SJSA1 (cell line): ENCODE results near the gene HDAC11. TPM values are rescaled to one million over a fixed set of nuclear protein-coding genes. Genes with fewer than 3 reads are reported as not detected.
A peak's percentile ranks its signal among the peaks of the same experiment; 100 is the strongest.

Experiments used
- DNase-seq, 2 experiments: peaks; one replicate each; pipeline ENCODE4 v3.0.0-alpha.2; 2015 to 2020; ENCODE audit warnings: low spot score in 2 of 2, low read depth in 1 of 2
- H3K27ac ChIP-seq: fragments of 250-450 bp; sonication (Bioruptor Pico); 2 replicates; pipeline ENCODE4 v1.5.1; 2020; ENCODE audit warnings: mild to moderate bottlenecking, moderate library complexity
- H3K27me3 ChIP-seq: fragments of 250-450 bp; sonication (Bioruptor Pico); replicated peaks from 2 replicates; pipeline ENCODE4 v1.5.1; 2020; ENCODE audit warnings: mild to moderate bottlenecking, moderate library complexity
- H3K36me3 ChIP-seq: fragments of 250-450 bp; sonication (Bioruptor Pico); 2 replicates; pipeline ENCODE4 v1.5.1; 2020; ENCODE audit warnings: mild to moderate bottlenecking
- H3K4me1 ChIP-seq: fragments of 250-450 bp; sonication (Bioruptor Pico); replicated peaks from 2 replicates; pipeline ENCODE4 v1.6.1; 2021; ENCODE audit warnings: mild to moderate bottlenecking
- H3K4me3 ChIP-seq: fragments of 250-450 bp; sonication (Bioruptor Pico); 2 replicates; pipeline ENCODE4 v1.5.1; 2020; ENCODE audit warnings: mild to moderate bottlenecking
- H3K9me3 ChIP-seq: fragments of 250-450 bp; sonication (Bioruptor Pico); replicated peaks from 2 replicates; pipeline ENCODE4 v1.5.1; 2020; ENCODE audit warnings: mild to moderate bottlenecking
- total RNA-seq: library from RNA; depleted of rRNA; stranded (reverse); fragments of >200 nt; shearing (Covaris generic); gene quantifications from 2 replicates; pipeline ENCODE4 v1.2.3, GENCODE V29; 2014; rRNA removed

HDAC11 gene
- total RNA-seq, 1 experiment from 2014 or later: 8.1 TPM

- DNase-seq: peak in 1 of 2 experiments; percentile 31
- Histone ChIP-seq H3K9me3 (no peaks in the 10 kb centered on the region; the same call in 1 of the 2 replicates), H3K27me3 (no peaks in the 10 kb centered on the region), H3K36me3 (no peaks in the 10 kb centered on the region), H3K27ac (no peak overlapping the region), H3K4me3 (no peak overlapping the region), H3K4me1 (peaks cover 47% of the 10 kb centered on the region)
Observed at GRCh38 chr3:13546667-13547171, 66.6 kb downstream of the HDAC11 start.

DNA sequence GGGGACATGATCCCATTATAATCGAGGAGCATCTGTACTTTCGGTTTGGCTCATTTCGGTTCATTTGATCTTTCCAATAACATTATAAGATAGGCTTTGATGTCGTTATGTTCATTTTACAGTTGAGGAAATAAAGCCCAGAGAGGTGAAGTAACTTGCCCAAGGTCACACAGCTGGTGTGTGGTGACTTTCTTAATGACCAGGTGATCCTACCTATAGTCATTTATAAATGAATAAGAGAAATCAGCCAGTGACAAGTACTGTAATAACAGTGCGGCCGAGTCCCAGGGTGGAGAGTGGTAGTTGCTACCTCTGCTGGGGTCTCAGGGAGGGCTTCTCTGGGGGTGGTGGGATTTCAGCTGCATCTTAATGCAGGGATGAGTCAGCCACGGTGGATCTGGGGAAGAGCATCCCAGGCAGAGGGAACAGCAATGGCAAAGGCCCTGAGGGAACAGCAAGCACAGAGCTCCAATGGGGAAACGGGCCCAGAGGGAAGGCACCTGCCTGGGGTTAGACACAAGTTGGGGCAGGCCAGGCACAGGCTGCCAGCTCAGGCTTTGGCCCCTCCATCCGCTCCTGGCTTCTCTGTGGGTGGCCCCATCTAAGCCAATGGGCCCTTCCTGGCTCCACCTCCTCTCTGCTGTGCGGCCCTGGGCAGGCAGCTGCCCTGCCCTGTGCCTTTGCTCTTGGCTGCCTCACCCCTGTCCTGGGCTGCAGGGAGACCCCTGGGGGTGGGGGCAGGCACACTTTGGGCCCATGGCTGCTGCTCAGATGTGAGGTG lies 67.7 kb downstream of the HDAC11 start:
- Histone ChIP-seq H3K4me1 (peaks cover 47% of the 10 kb centered on the region), H3K27me3 (no peaks in the 10 kb centered on the region), H3K36me3 (no peaks in the 10 kb centered on the region), H3K9me3 (no peaks in the 10 kb centered on the region), H3K27ac (no peak overlapping the region), H3K4me3 (no peak overlapping the region)
- DNase-seq: peak in 1 of 2 experiments; percentile 12

- peaks cover 36% of the 10 kb centered on the region for H3K4me1 ChIP-seq
- H3K27ac ChIP-seq: no peak within 1 kb of the TSS
- peak within 1 kb of the TSS; percentile 19 for H3K4me3 ChIP-seq
- peak in 1 of 2 experiments; percentile 14 for DNase-seq
- no peaks in the 10 kb centered on the region for H3K36me3 ChIP-seq
- no peaks in the 10 kb centered on the region for H3K27me3 ChIP-seq
- no peaks in the 10 kb centered on the region for H3K9me3 ChIP-seq
Observed at GRCh38 chr3:13548696-13549622, 68.9 kb downstream of the HDAC11 start, which contains the start of gene FBLN2. Gene FBLN2, plus strand, starts transcription at chr3:13549125. Its CDS starts 21,231 bp downstream, at chr3:13570356.

DNA sequence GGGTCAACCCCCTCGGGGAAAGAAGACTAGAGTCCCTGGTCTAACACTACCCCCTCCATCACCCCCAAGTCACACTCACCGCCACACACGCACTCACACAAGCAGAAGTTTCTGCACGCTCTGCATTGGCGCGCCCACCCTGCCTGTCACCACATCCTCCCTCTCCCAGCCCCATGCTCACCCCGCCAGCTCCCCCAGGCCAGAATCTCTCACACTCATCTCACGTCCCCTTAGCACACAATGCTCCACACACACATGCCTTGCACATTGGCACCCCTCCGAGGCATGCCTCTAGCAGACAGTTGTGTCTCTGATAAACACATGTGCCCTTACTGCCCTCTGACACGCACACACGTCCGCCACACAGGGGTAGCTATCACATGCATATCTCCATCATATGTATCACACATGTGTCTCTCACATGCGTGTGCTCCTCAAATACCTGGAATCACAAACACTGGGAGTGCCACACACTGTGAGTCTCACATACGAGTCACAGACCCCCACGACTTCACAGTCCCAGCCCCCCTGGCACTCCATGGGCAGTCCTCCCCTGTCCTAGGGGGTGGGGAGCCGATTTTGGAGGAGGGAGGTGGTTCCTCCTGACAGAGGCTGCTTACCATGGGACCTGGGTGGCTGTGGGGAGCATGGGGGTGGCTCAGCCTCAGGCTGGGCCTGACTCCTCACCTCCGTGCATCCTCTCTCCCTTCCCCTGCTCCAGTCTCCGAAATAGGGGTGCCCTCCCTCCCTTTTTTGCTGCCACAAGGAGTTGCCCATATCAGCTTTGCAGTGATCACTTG lies 69.7 kb downstream of the HDAC11 start:
- Histone ChIP-seq H3K9me3 (no peaks in the 10 kb centered on the region), H3K27me3 (no peaks in the 10 kb centered on the region), H3K36me3 (no peaks in the 10 kb centered on the region), H3K4me1 (peaks cover 28% of the 10 kb centered on the region), H3K4me3 (no peak overlapping the region), H3K27ac (no peak overlapping the region)
- DNase-seq: no peak

DNA sequence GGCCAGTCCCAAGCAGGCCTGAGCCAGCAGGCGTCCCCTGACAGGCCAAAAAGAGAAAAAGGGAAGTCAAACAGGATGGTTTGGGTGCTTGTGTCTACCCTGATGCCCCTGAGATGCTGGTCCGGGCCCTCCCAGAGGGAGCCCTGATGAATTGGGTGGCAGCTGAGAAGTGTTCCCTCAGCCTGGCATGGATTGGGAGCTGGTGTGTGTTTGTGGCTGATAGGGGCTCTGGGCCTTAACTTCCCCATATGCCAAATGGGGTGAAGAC lies 70.3 kb downstream of the HDAC11 start:
- Histone ChIP-seq H3K27ac (no peak overlapping the region), H3K4me3 (no peak overlapping the region)

DNA sequence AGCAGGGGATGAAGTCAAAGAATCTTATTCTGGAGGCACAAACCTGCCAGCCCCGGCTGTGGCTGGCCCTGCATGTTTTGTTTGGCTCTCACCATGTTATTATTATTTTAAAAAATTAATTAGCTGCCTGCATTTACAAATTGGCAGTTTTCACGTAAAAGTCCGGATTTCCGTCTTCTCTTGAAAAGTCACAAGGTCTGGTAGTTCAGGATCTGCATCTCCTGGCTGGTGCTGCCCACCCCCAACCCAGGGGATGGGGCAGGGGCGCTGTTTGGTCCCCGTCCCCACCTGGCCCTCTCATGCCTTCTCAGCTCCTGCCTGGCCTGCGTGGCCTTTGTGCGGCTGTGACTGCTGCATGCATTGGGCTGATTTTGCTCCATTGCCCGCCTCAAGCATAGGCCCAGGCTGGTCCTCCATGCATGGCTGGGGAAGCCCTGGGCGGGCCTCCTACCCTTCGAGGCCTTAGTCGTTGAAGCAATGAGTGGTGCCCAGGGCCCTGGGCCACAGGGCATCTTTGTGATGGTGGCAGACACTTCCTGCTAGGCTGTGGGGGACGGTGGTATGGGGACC lies 70.8 kb downstream of the HDAC11 start:
- Histone ChIP-seq H3K4me1 (peaks cover 26% of the 10 kb centered on the region), H3K27ac (no peak overlapping the region), H3K36me3 (no peaks in the 10 kb centered on the region), H3K4me3 (no peak overlapping the region), H3K9me3 (no peaks in the 10 kb centered on the region), H3K27me3 (no peaks in the 10 kb centered on the region)
- DNase-seq: no peak

More for the DNA sequence above, 70.3 kb downstream of the HDAC11 start:
- Histone ChIP-seq H3K9me3 (no peaks in the 10 kb centered on the region), H3K36me3 (no peaks in the 10 kb centered on the region), H3K27me3 (no peaks in the 10 kb centered on the region), H3K4me1 (peaks cover 26% of the 10 kb centered on the region)
- no peak for DNase-seq

- Histone ChIP-seq H3K4me1 (peaks cover 10% of the 10 kb centered on the region), H3K27me3 (no peaks in the 10 kb centered on the region), H3K9me3 (no peaks in the 10 kb centered on the region), H3K4me3 (no peak overlapping the region), H3K27ac (no peak overlapping the region), H3K36me3 (no peaks in the 10 kb centered on the region)
- DNase-seq: no peak
Observed at GRCh38 chr3:13552857-13553652, 72.9 kb downstream of the HDAC11 start.

- no peak overlapping the region for H3K4me3 ChIP-seq
- no peak overlapping the region for H3K27ac ChIP-seq
- DNase-seq: no peak
Observed at GRCh38 chr3:13553686-13554085, 73.6 kb downstream of the HDAC11 start.

GRCh38 chr3:13555753-13556152 lies 75.6 kb downstream of the HDAC11 start:
- Histone ChIP-seq H3K4me1 (no peaks in the 10 kb centered on the region), H3K9me3 (no peaks in the 10 kb centered on the region), H3K4me3 (no peak overlapping the region), H3K27ac (no peak overlapping the region), H3K27me3 (no peaks in the 10 kb centered on the region), H3K36me3 (no peaks in the 10 kb centered on the region)
- DNase-seq: no peak

More at GRCh38 chr3:13553686-13554085, 73.6 kb downstream of the HDAC11 start:
- Histone ChIP-seq H3K27me3 (no peaks in the 10 kb centered on the region), H3K36me3 (no peaks in the 10 kb centered on the region), H3K4me1 (peaks cover 3% of the 10 kb centered on the region), H3K9me3 (no peaks in the 10 kb centered on the region)

Other genes with a start within 250 kb of the HDAC11 start
- gene NUP210, start 60.0 kb upstream of the HDAC11 start, total RNA-seq: 0.05 TPM in 1 of 2 replicates, not detected in the other
- 7.4 and 8.5 TPM in 2 replicates for gene FBLN2, start 68.8 kb downstream of the HDAC11 start, total RNA-seq